ENCODE measurements around the gene KCNQ1OT1. TPM values are rescaled to one million over a fixed set of nuclear protein-coding genes. Genes with fewer than 3 reads are reported as not detected.

Gene KCNQ1OT1
- total RNA-seq, 1 donor from 2014 or later, result 1.6 TPM

GRCh38 chr11:2664791-2665525 is 34.8 kb downstream of the KCNQ1OT1 start:
- Histone ChIP-seq H3K36me3 (peaks cover 14% of the 10 kb centered on the region), H3K9me3 (peaks cover 12% of the 10 kb centered on the region), H3K4me3 (no peak overlapping the region), H3K27me3 (ENCODE audit: low read depth) (no peaks in the 10 kb centered on the region), H3K4me1 (no peaks in the 10 kb centered on the region), H3K27ac (no peak overlapping the region)
- no peak for ATAC-seq
- DNase-seq, result no peak
- no peak for TF ChIP-seq CTCF (IDR thresholded peaks at IDR 0.05)
- intact Hi-C loops (cut with DNase I), result no loop called here

- peaks cover 15% of the 10 kb centered on the region for H3K9me3 ChIP-seq
- H3K27ac ChIP-seq, result no peak overlapping the region
- no peaks in the 10 kb centered on the region for H3K4me1 ChIP-seq
- intact Hi-C loops (cut with DNase I), result no loop called here
- ATAC-seq (no peak), DNase-seq (no peak)
- TF ChIP-seq CTCF (IDR thresholded peaks at IDR 0.05), result no peak
- H3K36me3 ChIP-seq, result peaks cover 14% of the 10 kb centered on the region
- no peak overlapping the region for H3K4me3 ChIP-seq
- no peaks in the 10 kb centered on the region for H3K27me3 ChIP-seq (ENCODE audit: low read depth)
These were observed 35.4 kb downstream of the KCNQ1OT1 start for GRCh38 chr11:2664376-2664775.

- DNase-seq (no peak), ATAC-seq (no peak)
- intact Hi-C loops (cut with DNase I), result no loop called here
- H3K4me3 ChIP-seq, result no peak overlapping the region
- peaks cover 15% of the 10 kb centered on the region for H3K9me3 ChIP-seq
- no peak overlapping the region for H3K27ac ChIP-seq
- H3K36me3 ChIP-seq, result peaks cover 14% of the 10 kb centered on the region
- H3K27me3 ChIP-seq (ENCODE audit: low read depth), result no peaks in the 10 kb centered on the region
- no peaks in the 10 kb centered on the region for H3K4me1 ChIP-seq
- TF ChIP-seq CTCF (IDR thresholded peaks at IDR 0.05), result no peak
These were observed 35.9 kb downstream of the KCNQ1OT1 start for GRCh38 chr11:2663915-2664314.

- intact Hi-C loops (cut with DNase I), result no loop called here
- no peak for TF ChIP-seq CTCF (IDR thresholded peaks at IDR 0.05)
- Histone ChIP-seq H3K36me3 (peaks cover 14% of the 10 kb centered on the region), H3K4me1 (no peaks in the 10 kb centered on the region), H3K9me3 (peaks cover 16% of the 10 kb centered on the region), H3K27me3 (ENCODE audit: low read depth) (no peaks in the 10 kb centered on the region), H3K4me3 (no peak overlapping the region), H3K27ac (no peak overlapping the region)
- ATAC-seq, result no peak
- no peak for DNase-seq
These were observed 36.3 kb downstream of the KCNQ1OT1 start for GRCh38 chr11:2663506-2663905.

GRCh38 chr11:2662430-2663299 is 37.1 kb downstream of the KCNQ1OT1 start:
- Histone ChIP-seq H3K9me3 (peaks cover 24% of the 10 kb centered on the region), H3K27ac (no peak overlapping the region), H3K4me1 (no peaks in the 10 kb centered on the region), H3K36me3 (peaks cover 14% of the 10 kb centered on the region), H3K27me3 (ENCODE audit: low read depth) (no peaks in the 10 kb centered on the region), H3K4me3 (no peak overlapping the region)
- no peak for DNase-seq
- no peak for ATAC-seq
- no peak for TF ChIP-seq CTCF (IDR thresholded peaks at IDR 0.05)
- intact Hi-C loops (cut with DNase I), result no loop called here
